Endodermal cell (in vitro differentiated cells): ENCODE measurements around the gene TNFSF11. TPM values are rescaled to one million over a fixed set of nuclear protein-coding genes. Genes with fewer than 3 reads are reported as not detected.

Source experiments
- DNase-seq: peaks from one replicate; pipeline ENCODE4 v3.0.0-alpha.2; 2017
- H3K27ac ChIP-seq: 2 replicates; pipeline ENCODE4 v1.5.1; 2013; ENCODE audit warnings: mild to moderate bottlenecking, low read depth, low read length, moderate library complexity
- H3K27me3 ChIP-seq: 2 replicates; pipeline ENCODE4 v1.6.1; 2013; ENCODE audit warnings: mild to moderate bottlenecking, low read length, moderate library complexity; ENCODE audit not compliant: insufficient read depth, control insufficient read depth, poor library complexity, severe bottlenecking
- H3K36me3 ChIP-seq: 2 replicates; pipeline ENCODE4 v1.7.0; 2013; ENCODE audit warnings: mild to moderate bottlenecking, low read length, moderate library complexity; ENCODE audit not compliant: control insufficient read depth, insufficient read depth
- H3K4me1 ChIP-seq: one replicate; pipeline ENCODE4 v1.7.0; 2013; ENCODE audit warnings: low read length; ENCODE audit not compliant: control insufficient read depth, insufficient read depth
- H3K4me3 ChIP-seq: 2 replicates; pipeline ENCODE4 v1.5.1; 2013; ENCODE audit warnings: mild to moderate bottlenecking, low read length, moderate library complexity
- H3K9ac ChIP-seq: 2 replicates; pipeline ENCODE4 v1.6.1; 2013; ENCODE audit warnings: mild to moderate bottlenecking, low read length, moderate library complexity; ENCODE audit not compliant: poor library complexity, severe bottlenecking; ENCODE audit errors: extremely low read depth
- H3K9me3 ChIP-seq: 2 replicates; pipeline ENCODE4 v1.6.1; 2013; ENCODE audit warnings: mild to moderate bottlenecking, low read length, moderate library complexity; ENCODE audit not compliant: control insufficient read depth
- H3K27ac Mint-ChIP-seq: 2 replicates; pipeline ENCODE4 v1.8.0; 2020; ENCODE audit warnings: mixed read lengths
- H3K27me3 Mint-ChIP-seq: 2 replicates; pipeline ENCODE4 v1.8.0; 2021; ENCODE audit warnings: mild to moderate bottlenecking, mixed read lengths; ENCODE audit not compliant: insufficient read depth
- H3K36me3 Mint-ChIP-seq: 2 replicates; pipeline ENCODE4 v1.8.0; 2020; ENCODE audit warnings: low read depth, mixed read lengths
- H3K4me1 Mint-ChIP-seq: 2 replicates; pipeline ENCODE4 v1.8.0; 2020; ENCODE audit warnings: mixed read lengths
- H3K4me3 Mint-ChIP-seq: 2 replicates; pipeline ENCODE4 v1.8.0; 2020; ENCODE audit warnings: mild to moderate bottlenecking, moderate library complexity, mixed read lengths
- H3K9me3 Mint-ChIP-seq: 2 replicates; pipeline ENCODE4 v1.8.0; 2020; ENCODE audit warnings: mild to moderate bottlenecking, mixed read lengths
- CTCF ChIP-seq: fragments of 200-600 bp; sonication (generic); conservative IDR thresholded peaks from 2 replicates; pipeline ENCODE4 v1.5.0; 2021; ENCODE audit warnings: antibody characterized with exemption, mild to moderate bottlenecking
- WGBS, 2 experiments: methylation state at CpG; one replicate each; pipeline versions ENCODE4 v1.1.5 to v1.1.7; 2013; ENCODE audit warnings: missing lambda C conversion rate in 2 of 2, mixed read lengths in 1 of 2; ENCODE audit not compliant: insufficient coverage in 1 of 2, insufficient read length in 1 of 2; 5-methylcytosine and 5-hydroxymethylcytosine counted together
- total RNA-seq, 2 donors: library from RNA; stranded (reverse); fragmentation: NEBNext Ultra II Directional in 1 of 2; extraction: Animal tissue kit (Norgen Biotek cat#: 25700) in 1 of 2; gene quantifications; 2 replicates in 1 of 2; 3 replicates in 1 of 2; pipeline ENCODE4 v1.2.1, GENCODE V29; 2021

The TNFSF11 gene
- total RNA-seq, 2 donors from 2014 or later, result 0.53 to 1.1 TPM

GRCh38 chr13:42539670-42540069 lies 34.3 kb upstream of the TNFSF11 start:
- Mint-ChIP-seq H3K27ac (no peak overlapping the region), H3K27me3 (no peaks in the 10 kb centered on the region)

DNA sequence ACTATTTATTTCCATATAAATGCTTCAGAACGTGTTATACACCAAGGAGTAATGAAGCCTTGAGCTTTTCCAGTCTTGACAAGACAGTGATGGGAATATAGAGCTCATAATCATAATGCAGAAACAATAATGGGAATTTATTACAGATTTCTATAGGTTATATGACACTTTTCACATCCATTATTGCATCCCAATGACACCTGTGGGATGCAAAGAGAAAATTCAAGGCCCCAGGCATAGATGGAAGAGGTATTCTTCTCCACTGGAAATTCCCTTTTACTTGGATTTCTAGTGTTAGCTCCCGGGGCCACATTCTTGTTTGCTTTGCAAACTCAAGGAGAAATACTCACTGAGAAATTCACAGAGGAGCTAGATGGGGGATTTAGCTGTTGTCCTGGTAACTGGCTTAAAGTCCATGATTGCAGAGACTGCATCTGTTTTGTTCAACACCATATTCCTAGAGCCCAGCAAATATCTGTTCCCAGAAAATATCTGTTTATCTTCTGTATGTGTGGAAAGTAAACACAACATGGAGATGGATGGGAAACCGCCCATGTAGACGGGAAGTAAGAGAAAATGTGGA lies 30.6 kb upstream of the TNFSF11 start:
- H3K27ac Mint-ChIP-seq, result no peak overlapping the region
- no peak overlapping the region for H3K4me3 ChIP-seq
- no peak overlapping the region for H3K4me3 Mint-ChIP-seq
- H3K9ac ChIP-seq, result no peak overlapping the region
- TF ChIP-seq CTCF, result no peak
- no peaks in the 10 kb centered on the region for H3K4me1 ChIP-seq
- H3K36me3 ChIP-seq, result no peaks in the 10 kb centered on the region
- no peaks in the 10 kb centered on the region for H3K9me3 Mint-ChIP-seq
- no peaks in the 10 kb centered on the region for H3K27me3 ChIP-seq
- no peak overlapping the region for H3K27ac ChIP-seq
- no peaks in the 10 kb centered on the region for H3K9me3 ChIP-seq
- H3K36me3 Mint-ChIP-seq, result no peaks in the 10 kb centered on the region
- DNase-seq, result no peak
- no peaks in the 10 kb centered on the region for H3K27me3 Mint-ChIP-seq
- H3K4me1 Mint-ChIP-seq, result peaks cover 3% of the 10 kb centered on the region
- WGBS, 2 experiments, result 86% methylated on average over 4 of the region's 4 CpGs; no CpG with 5 or more reads in 1 of the 2 experiments

More at GRCh38 chr13:42539670-42540069, 34.3 kb upstream of the TNFSF11 start:
- Histone ChIP-seq H3K9ac (no peak overlapping the region), H3K27ac (no peak overlapping the region), H3K9me3 (no peaks in the 10 kb centered on the region), H3K4me3 (no peak overlapping the region), H3K4me1 (no peaks in the 10 kb centered on the region), H3K36me3 (no peaks in the 10 kb centered on the region), H3K27me3 (no peaks in the 10 kb centered on the region)
- 80 to 90% methylated on average over 6 to 7 of the region's 7 CpGs for WGBS, 2 experiments
- Mint-ChIP-seq H3K4me3 (no peak overlapping the region), H3K4me1 (peaks cover 3% of the 10 kb centered on the region), H3K36me3 (no peaks in the 10 kb centered on the region), H3K9me3 (no peaks in the 10 kb centered on the region)
- no peak for TF ChIP-seq CTCF
- no peak for DNase-seq

GRCh38 chr13:42544246-42544926 lies 29.6 kb upstream of the TNFSF11 start:
- Mint-ChIP-seq H3K4me1 (peaks cover 13% of the 10 kb centered on the region), H3K9me3 (no peaks in the 10 kb centered on the region), H3K27ac (no peak overlapping the region), H3K4me3 (no peak overlapping the region), H3K27me3 (no peaks in the 10 kb centered on the region), H3K36me3 (no peaks in the 10 kb centered on the region)
- H3K27ac ChIP-seq, result no peak overlapping the region
- no peak overlapping the region for H3K4me3 ChIP-seq
- WGBS, 2 experiments, result 86 to 89% methylated on average over 3 to 4 of the region's 4 CpGs
- H3K9ac ChIP-seq, result no peak overlapping the region
- TF ChIP-seq CTCF, result no peak
- H3K4me1 ChIP-seq, result peaks cover 6% of the 10 kb centered on the region
- H3K9me3 ChIP-seq, result no peaks in the 10 kb centered on the region
- H3K27me3 ChIP-seq, result no peaks in the 10 kb centered on the region
- DNase-seq, result no peak
- H3K36me3 ChIP-seq, result no peaks in the 10 kb centered on the region
